Activated CD8-positive, alpha-beta memory T cell treated with anti-CD3 and anti-CD28 coated beads, Interleukin-2, amount 50 U/mL, for 4 hours (primary cell): ENCODE measurements around the gene PDILT.
"Not testable (repeated sequence)": the region's sequence is repeated elsewhere in the genome, so short reads cannot be mapped to it uniquely, and the experiment has no call there.

Source experiments
- DNase-seq: peaks from one replicate; pipeline ENCODE4 v3.0.0-alpha.2; 2020

The PDILT gene

GRCh38 chr16:20355114-20355782 lies 49.3 kb downstream of the PDILT start:
- DNase-seq = no peak

GRCh38 chr16:20353379-20353778 lies 51.2 kb downstream of the PDILT start:
- no peak for DNase-seq

GRCh38 chr16:20352615-20353014 lies 51.9 kb downstream of the PDILT start, which contains the start of gene UMOD:
UMOD (minus strand) TSS chr16:20352715; CDS start chr16:20350737, 1,978 bp downstream.
- no peak for DNase-seq

GRCh38 chr16:20349615-20350014 lies 54.9 kb downstream of the PDILT start:
- DNase-seq = no peak

GRCh38 chr16:20348365-20349185 lies 56.0 kb downstream of the PDILT start:
- DNase-seq = no peak

GRCh38 chr16:20347666-20348364 lies 56.7 kb downstream of the PDILT start:
- no peak for DNase-seq

- no peak for DNase-seq
Measured at GRCh38 chr16:20344611-20345010, 59.9 kb downstream of the PDILT start.

GRCh38 chr16:20339744-20340143 lies 64.8 kb downstream of the PDILT start:
- DNase-seq = no peak

- no peak for DNase-seq
Measured at GRCh38 chr16:20336955-20337354, 67.6 kb downstream of the PDILT start.

GRCh38 chr16:20334396-20334795 lies 70.1 kb downstream of the PDILT start:
- no peak for DNase-seq

- no peak for DNase-seq
Measured at GRCh38 chr16:20333120-20333519, 71.4 kb downstream of the PDILT start.

- no peak for DNase-seq
Measured at GRCh38 chr16:20332411-20332810, 72.1 kb downstream of the PDILT start.

GRCh38 chr16:20331635-20332034 lies 72.9 kb downstream of the PDILT start:
- no peak for DNase-seq

GRCh38 chr16:20329392-20330138 lies 75.0 kb downstream of the PDILT start:
- no peak for DNase-seq

- DNase-seq = no peak
Measured at GRCh38 chr16:20327444-20328041, 77.0 kb downstream of the PDILT start, which contains the start of gene GP2. GP2 (minus strand) TSS chr16:20327513; CDS start chr16:20326431, 1,082 bp downstream.

- DNase-seq = no peak
Measured at GRCh38 chr16:20326321-20326720, 78.2 kb downstream of the PDILT start.

GRCh38 chr16:20325005-20325404 lies 79.5 kb downstream of the PDILT start:
- DNase-seq = no peak

GRCh38 chr16:20323591-20324117 lies 80.9 kb downstream of the PDILT start:
- DNase-seq = no peak

- no peak for DNase-seq
Measured at GRCh38 chr16:20322696-20323095, 81.8 kb downstream of the PDILT start.

GRCh38 chr16:20321671-20322070 lies 82.9 kb downstream of the PDILT start:
- DNase-seq = no peak

- DNase-seq = not testable (repeated sequence)
Measured at GRCh38 chr16:20321051-20321450, 83.5 kb downstream of the PDILT start.

GRCh38 chr16:20320592-20320991 lies 83.9 kb downstream of the PDILT start:
- no peak for DNase-seq
